Type B pancreatic cell (in vitro differentiated cells): ENCODE measurements around the gene PUS1. TPM values are rescaled to one million over a fixed set of nuclear protein-coding genes. Genes with fewer than 3 reads are reported as not detected.

ENCODE experiments used
- DNase-seq: peaks from one replicate; pipeline ENCODE4 v3.0.0; 2021; ENCODE audit warnings: mixed read lengths; ENCODE audit not compliant: unreplicated experiment; ENCODE audit errors: extremely low spot score
- H3K27ac Mint-ChIP-seq: 2 replicates; pipeline ENCODE4 v1.8.0; 2021; ENCODE audit warnings: mild to moderate bottlenecking, mixed read lengths
- H3K27me3 Mint-ChIP-seq: 2 replicates; pipeline ENCODE4 v1.8.0; 2021; ENCODE audit warnings: mixed read lengths
- H3K36me3 Mint-ChIP-seq: 2 replicates; pipeline ENCODE4 v1.8.0; 2021; ENCODE audit warnings: mixed read lengths
- H3K4me1 Mint-ChIP-seq: one replicate; pipeline ENCODE4 v1.8.0; 2021; ENCODE audit warnings: mixed read lengths; ENCODE audit not compliant: unreplicated experiment
- H3K4me3 Mint-ChIP-seq: 2 replicates; pipeline ENCODE4 v1.8.0; 2021; ENCODE audit warnings: mild to moderate bottlenecking, mixed read lengths
- H3K9me3 Mint-ChIP-seq: 2 replicates; pipeline ENCODE4 v1.8.0; 2021; ENCODE audit warnings: mixed read lengths
- total RNA-seq: library from RNA; stranded (reverse); gene quantifications from 2 replicates; pipeline ENCODE4 v1.2.1, GENCODE V29; 2021; ENCODE audit warnings: low replicate concordance
- TF ChIP-seq, protein P1 (sequence below): fragments of 200-600 bp; sonication (generic); conservative IDR thresholded peaks from 2 replicates; pipeline ENCODE4 v1.5.0; 2021; ENCODE audit warnings: antibody characterized with exemption, mild to moderate bottlenecking

Gene PUS1
- total RNA-seq, 1 donor from 2014 or later: 38.1 TPM

DNA sequence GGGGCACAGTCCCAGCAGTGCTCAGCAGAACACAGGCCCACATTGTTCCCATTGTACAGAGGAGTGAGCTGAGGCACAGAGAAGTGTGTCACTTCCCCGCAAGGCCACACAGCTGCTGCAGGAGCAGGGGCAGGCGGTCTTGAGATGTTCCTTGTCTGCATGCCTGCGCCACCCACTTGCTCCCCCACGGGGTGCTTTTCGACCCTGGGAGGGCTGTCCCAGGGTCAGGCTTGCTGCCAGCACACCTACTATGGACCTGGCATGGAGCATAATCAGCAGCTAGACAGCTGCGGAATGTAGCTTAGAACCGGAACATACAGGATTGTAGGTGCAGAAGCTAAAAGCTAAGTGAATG is 12.9 kb downstream of the PUS1 start:
- no peak for DNase-seq

DNA sequence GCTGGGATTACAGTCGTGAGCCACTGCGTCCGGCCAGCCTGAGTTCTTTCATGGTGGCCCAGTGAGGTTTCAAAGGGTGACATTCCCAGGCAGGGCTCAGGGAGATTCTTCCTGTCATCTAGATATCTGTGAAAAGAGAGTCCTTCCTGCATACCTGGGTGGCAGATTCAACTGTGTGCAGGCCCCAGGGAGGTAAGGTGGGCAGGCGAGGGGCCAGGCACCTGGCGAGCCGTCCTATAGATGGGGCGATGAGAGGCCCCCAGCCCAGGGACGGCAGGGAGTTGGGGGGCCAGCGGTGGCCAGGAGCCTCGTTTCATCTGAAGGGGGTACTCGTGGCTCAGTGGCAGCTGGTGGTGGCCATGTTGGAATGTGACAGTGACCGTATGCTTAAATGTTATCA is 13.6 kb downstream of the PUS1 start:
- no peaks in the 10 kb centered on the region for H3K9me3 Mint-ChIP-seq
- no peak for DNase-seq
- peaks cover 4% of the 10 kb centered on the region for H3K36me3 Mint-ChIP-seq
- no peaks in the 10 kb centered on the region for H3K4me1 Mint-ChIP-seq
- TF ChIP-seq, protein P1, sequence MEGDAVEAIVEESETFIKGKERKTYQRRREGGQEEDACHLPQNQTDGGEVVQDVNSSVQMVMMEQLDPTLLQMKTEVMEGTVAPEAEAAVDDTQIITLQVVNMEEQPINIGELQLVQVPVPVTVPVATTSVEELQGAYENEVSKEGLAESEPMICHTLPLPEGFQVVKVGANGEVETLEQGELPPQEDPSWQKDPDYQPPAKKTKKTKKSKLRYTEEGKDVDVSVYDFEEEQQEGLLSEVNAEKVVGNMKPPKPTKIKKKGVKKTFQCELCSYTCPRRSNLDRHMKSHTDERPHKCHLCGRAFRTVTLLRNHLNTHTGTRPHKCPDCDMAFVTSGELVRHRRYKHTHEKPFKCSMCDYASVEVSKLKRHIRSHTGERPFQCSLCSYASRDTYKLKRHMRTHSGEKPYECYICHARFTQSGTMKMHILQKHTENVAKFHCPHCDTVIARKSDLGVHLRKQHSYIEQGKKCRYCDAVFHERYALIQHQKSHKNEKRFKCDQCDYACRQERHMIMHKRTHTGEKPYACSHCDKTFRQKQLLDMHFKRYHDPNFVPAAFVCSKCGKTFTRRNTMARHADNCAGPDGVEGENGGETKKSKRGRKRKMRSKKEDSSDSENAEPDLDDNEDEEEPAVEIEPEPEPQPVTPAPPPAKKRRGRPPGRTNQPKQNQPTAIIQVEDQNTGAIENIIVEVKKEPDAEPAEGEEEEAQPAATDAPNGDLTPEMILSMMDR: no peak
- no peak overlapping the region for H3K4me3 Mint-ChIP-seq
- H3K27ac Mint-ChIP-seq: no peak overlapping the region
- no peaks in the 10 kb centered on the region for H3K27me3 Mint-ChIP-seq

More for the DNA sequence above, 12.9 kb downstream of the PUS1 start:
- Mint-ChIP-seq H3K27me3 (no peaks in the 10 kb centered on the region), H3K4me1 (no peaks in the 10 kb centered on the region), H3K4me3 (no peak overlapping the region), H3K9me3 (no peaks in the 10 kb centered on the region), H3K27ac (no peak overlapping the region), H3K36me3 (peaks cover 4% of the 10 kb centered on the region)
- TF ChIP-seq, protein P1: no peak

DNA sequence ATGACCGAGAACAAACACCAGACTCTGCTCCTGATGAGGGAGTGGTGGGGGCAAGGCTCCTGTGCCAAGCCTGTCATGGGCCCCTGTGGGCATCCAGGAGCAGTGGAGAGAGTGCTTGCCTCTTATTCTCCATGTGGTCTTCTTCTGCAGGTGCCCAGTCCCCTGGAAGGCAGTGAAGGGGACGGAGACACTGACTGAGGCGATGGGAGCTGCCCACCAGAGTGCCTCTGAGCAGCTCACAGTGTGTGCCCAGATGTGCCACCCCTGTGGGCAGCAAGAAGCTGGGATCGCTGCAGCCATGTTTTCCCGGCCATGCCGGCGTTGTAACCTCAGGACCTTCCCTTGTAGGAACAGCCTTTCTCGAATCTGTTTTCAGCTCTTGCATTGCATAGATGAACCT is 14.3 kb downstream of the PUS1 start:
- Mint-ChIP-seq H3K27ac (no peak overlapping the region), H3K27me3 (no peaks in the 10 kb centered on the region), H3K4me1 (no peaks in the 10 kb centered on the region), H3K36me3 (peaks cover 4% of the 10 kb centered on the region), H3K9me3 (no peaks in the 10 kb centered on the region), H3K4me3 (no peak overlapping the region)
- no peak for DNase-seq
- TF ChIP-seq, protein P1: no peak

DNA sequence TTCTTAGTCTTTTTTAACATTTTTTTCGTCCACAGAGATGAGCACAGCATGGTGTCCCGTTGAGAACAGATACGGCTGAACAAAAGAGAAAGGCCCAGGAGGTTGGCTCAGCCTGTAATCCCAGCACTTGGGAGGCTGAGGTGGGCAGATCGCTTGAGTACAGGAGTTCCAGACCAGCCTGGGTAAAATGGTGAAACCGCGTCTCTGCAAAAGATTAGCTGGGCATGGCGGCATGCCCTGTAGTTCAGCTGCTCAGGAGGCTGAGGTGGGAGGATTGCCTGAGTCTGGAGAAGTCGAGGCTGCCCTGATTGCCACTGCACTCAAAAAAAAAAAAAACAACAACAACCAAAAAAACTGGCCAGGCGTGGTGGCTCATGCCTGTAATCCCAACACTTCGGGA is 14.8 kb downstream of the PUS1 start:
- Mint-ChIP-seq H3K36me3 (peaks cover 4% of the 10 kb centered on the region), H3K9me3 (no peaks in the 10 kb centered on the region), H3K4me1 (peaks cover 3% of the 10 kb centered on the region), H3K27ac (no peak overlapping the region), H3K4me3 (no peak overlapping the region), H3K27me3 (no peaks in the 10 kb centered on the region)
- TF ChIP-seq, protein P1: no peak
- no peak for DNase-seq

DNA sequence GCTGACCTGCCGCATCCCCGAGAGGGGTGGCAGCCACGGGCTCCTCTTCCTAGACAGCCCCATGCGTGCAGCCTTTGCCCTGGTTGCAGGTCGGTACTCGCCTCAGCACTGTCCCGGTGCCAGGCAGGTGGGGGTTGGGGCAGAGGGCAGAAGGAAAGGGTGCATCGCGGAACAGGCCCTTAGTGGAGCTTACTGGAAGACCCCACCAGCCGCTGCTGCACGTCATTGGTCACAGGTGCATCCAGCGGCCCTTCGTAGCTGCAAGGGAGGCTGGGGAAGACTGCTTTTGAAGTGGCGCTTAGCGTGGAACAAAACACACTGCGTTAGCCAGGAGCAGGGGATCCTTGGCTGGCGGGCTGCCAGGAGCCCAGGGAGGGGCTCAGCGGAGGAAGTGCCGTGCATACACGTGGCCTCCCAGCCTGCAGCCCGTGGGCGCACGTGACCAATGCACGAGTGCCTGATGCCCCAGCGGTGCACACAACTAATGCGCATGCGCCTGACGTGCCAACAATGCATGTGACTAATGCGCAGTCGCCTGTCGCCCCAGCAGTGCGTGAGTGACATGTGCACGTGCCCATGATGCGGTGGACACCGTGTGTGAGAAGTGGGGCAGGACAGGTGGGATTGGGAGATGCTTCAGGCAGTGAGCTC is 15.7 kb downstream of the PUS1 start:
- TF ChIP-seq, protein P1: no peak
- H3K27me3 Mint-ChIP-seq: no peaks in the 10 kb centered on the region
- no peak overlapping the region for H3K4me3 Mint-ChIP-seq
- no peak overlapping the region for H3K27ac Mint-ChIP-seq
- H3K36me3 Mint-ChIP-seq: peaks cover 4% of the 10 kb centered on the region
- no peak for DNase-seq
- H3K9me3 Mint-ChIP-seq: no peaks in the 10 kb centered on the region
- H3K4me1 Mint-ChIP-seq: peaks cover 3% of the 10 kb centered on the region

DNA sequence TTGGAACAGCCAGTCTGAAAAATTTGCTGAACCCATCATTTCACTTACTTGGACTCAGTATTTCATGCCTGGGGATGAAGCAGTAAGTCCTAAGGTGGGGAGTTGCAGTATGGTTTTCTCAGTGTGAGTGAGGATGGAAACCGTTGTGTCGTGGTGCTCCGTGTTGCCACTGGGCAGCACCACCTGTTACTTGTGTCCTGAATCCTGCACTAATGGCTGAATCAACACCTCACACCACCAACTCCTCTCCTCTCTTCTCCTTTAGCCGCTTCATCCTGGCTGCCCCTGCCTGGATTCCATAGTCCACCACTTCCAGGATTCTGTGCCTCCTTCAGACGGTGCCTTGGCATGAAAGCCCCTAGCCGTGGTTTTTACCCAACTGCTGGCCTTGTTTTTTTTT is 17.7 kb downstream of the PUS1 start:
- H3K4me1 Mint-ChIP-seq: peaks cover 3% of the 10 kb centered on the region
- no peak for DNase-seq
- H3K36me3 Mint-ChIP-seq: peaks cover 4% of the 10 kb centered on the region
- no peak overlapping the region for H3K27ac Mint-ChIP-seq
- H3K9me3 Mint-ChIP-seq: no peaks in the 10 kb centered on the region
- TF ChIP-seq, protein P1: no peak
- H3K4me3 Mint-ChIP-seq: no peak overlapping the region
- H3K27me3 Mint-ChIP-seq: no peaks in the 10 kb centered on the region
